Endothelial cell of umbilical vein (primary cell): ENCODE data around the gene ZFPM1.

Experiments
- CTCF ChIP-seq, 2 donors: IDR thresholded peaks; 1 replicate in 1 of 2; 2 replicates in 1 of 2; pipeline ENCODE4 v1.5.1; 2011; ENCODE audit warnings: low read length in 2 of 2, mild to moderate bottlenecking in 2 of 2, moderate library complexity in 2 of 2, control low read depth in 1 of 2, inconsistent platforms in 1 of 2, low read depth in 1 of 2; ENCODE audit not compliant: insufficient read depth in 1 of 2; ENCODE audit errors: extremely low read depth in 1 of 2
- EZH2 ChIP-seq: IDR thresholded peaks from 2 replicates; pipeline ENCODE4 v1.6.1; 2012; ENCODE audit warnings: borderline replicate concordance, low read depth, mild to moderate bottlenecking, moderate library complexity, low read length, inconsistent platforms; ENCODE audit not compliant: severe bottlenecking
- GATA2 ChIP-seq: IDR thresholded peaks from 2 replicates; pipeline ENCODE4 v1.7.0; 2011; ENCODE audit warnings: low read depth, mild to moderate bottlenecking, moderate library complexity, mixed read lengths, low read length; ENCODE audit not compliant: insufficient read length, insufficient read depth
- POLR2A ChIP-seq: IDR thresholded peaks from 2 replicates; pipeline ENCODE4 v1.6.1; 2012; ENCODE audit warnings: low read depth, mild to moderate bottlenecking, control low read depth, low read length

GRCh38 chr16:88549671-88550245, 96.7 kb downstream of the ZFPM1 start:
- TF ChIP-seq CTCF (IDR thresholded peaks at IDR 0.05; ENCODE audit: extremely low read depth in 1 of 2, insufficient read depth in 1 of 2, low read depth in 1 of 2, low read length in 2 of 2), result no peak
- no peak for TF ChIP-seq GATA2
- no peak for TF ChIP-seq EZH2
- no peak for TF ChIP-seq POLR2A
